HEK293 (cell line): ENCODE data around the gene SH3BGRL3.

Source experiments
- CTCF ChIA-PET: fragments of 350-600 bp; formaldehyde crosslinking; extraction: SDS; loops from one replicate; lab custom pipeline; 2021; ENCODE audit warnings: antibody characterized with exemption; lab: Yijun Ruan, JAX
- POLR2A ChIA-PET: fragments of 300-600 bp; formaldehyde crosslinking; extraction: SDS; loops from one replicate; lab custom pipeline; 2020; ENCODE audit warnings: antibody characterized with exemption, inconsistent platforms; lab: Yijun Ruan, JAX
- H3K27ac ChIP-seq: fragments of 200-500 bp; sonication (Bioruptor generic); 2 replicates; pipeline ENCODE4 v1.5.1; 2014; ENCODE audit warnings: low read depth, low read length, control low read depth, inconsistent platforms; ENCODE audit errors: extremely low read depth
- H3K36me3 ChIP-seq, 2 experiments: fragments of 200-500 bp in 1 of 2; sonication (Bioruptor generic) in 1 of 2; 1 replicate in 1 of 2; 2 replicates in 1 of 2; pipeline ENCODE4 v1.5.1; 2014 to 2017; ENCODE audit warnings: inconsistent platforms in 2 of 2, low read length in 2 of 2; ENCODE audit not compliant: control insufficient read depth in 2 of 2, insufficient read depth in 1 of 2
- H3K4me1 ChIP-seq: fragments of 200-500 bp; sonication (Bioruptor generic); 2 replicates; pipeline ENCODE4 v1.5.1; 2014; ENCODE audit warnings: mild to moderate bottlenecking, low read length, inconsistent platforms; ENCODE audit not compliant: control insufficient read depth, insufficient read depth
- H3K4me3 ChIP-seq: 2 replicates; pipeline ENCODE4 v1.5.1; 2011; ENCODE audit warnings: low read depth, mild to moderate bottlenecking, control low read depth, low read length, moderate library complexity
- H3K9me3 ChIP-seq: fragments of 200-500 bp; sonication (Bioruptor generic); 2 replicates; pipeline ENCODE4 v1.5.1; 2014; ENCODE audit warnings: low read depth, low read length, inconsistent platforms; ENCODE audit not compliant: control insufficient read depth, insufficient read depth
- EGR2 ChIP-seq: fragments of 450-650 bp; formaldehyde crosslinking; IDR thresholded peaks from 2 replicates; pipeline ENCODE4 v1.5.1; 2016; ENCODE audit warnings: low read depth, missing biosample characterization, missing genetic modification characterization
- GLI4 ChIP-seq: fragments of 450-650 bp; formaldehyde crosslinking; IDR thresholded peaks from 2 replicates; pipeline ENCODE4 v1.5.1; 2016; ENCODE audit warnings: missing biosample characterization, missing genetic modification characterization
- GLIS1 ChIP-seq: fragments of 450-650 bp; formaldehyde crosslinking; IDR thresholded peaks from 2 replicates; pipeline ENCODE4 v1.5.1; 2016; ENCODE audit warnings: missing biosample characterization, missing genetic modification characterization
- IKZF3 ChIP-seq: fragments of 450-650 bp; IDR thresholded peaks from 2 replicates; pipeline ENCODE4 v1.5.0; 2018; ENCODE audit warnings: missing biosample characterization, mild to moderate bottlenecking, missing genetic modification characterization, moderate library complexity
- KLF8 ChIP-seq: fragments of 450-650 bp; formaldehyde crosslinking; IDR thresholded peaks from 2 replicates; pipeline ENCODE4 v1.5.1; 2016; ENCODE audit warnings: missing biosample characterization, missing genetic modification characterization
- MEIS1 ChIP-seq: sonication (generic); formaldehyde crosslinking; IDR thresholded peaks from 2 replicates; pipeline ENCODE4 v1.8.1; 2022; ENCODE audit warnings: missing genetic modification reagents, mild to moderate bottlenecking, borderline replicate concordance
- MZF1 ChIP-seq: fragments of 450-650 bp; formaldehyde crosslinking; IDR thresholded peaks from 2 replicates; pipeline ENCODE4 v1.5.1; 2017; ENCODE audit warnings: missing biosample characterization, missing genetic modification characterization, borderline replicate concordance
- OSR2 ChIP-seq: fragments of 450-650 bp; formaldehyde crosslinking; IDR thresholded peaks from 2 replicates; pipeline ENCODE4 v1.5.1; 2016; ENCODE audit warnings: missing biosample characterization, missing genetic modification characterization
- RBAK ChIP-seq: fragments of 450-650 bp; formaldehyde crosslinking; IDR thresholded peaks from 2 replicates; pipeline ENCODE4 v1.5.1; 2016; ENCODE audit warnings: missing biosample characterization, missing genetic modification characterization
- SETDB1 ChIP-seq: IDR thresholded peaks from one replicate; pipeline ENCODE4 v1.6.1; 2017; ENCODE audit warnings: mild to moderate bottlenecking, low read length, moderate library complexity, mixed read lengths; ENCODE audit not compliant: insufficient read length
- ZBTB1 ChIP-seq: fragments of 450-650 bp; formaldehyde crosslinking; IDR thresholded peaks from 2 replicates; pipeline ENCODE4 v1.5.1; 2016; ENCODE audit warnings: missing biosample characterization, missing genetic modification characterization
- ZBTB21 ChIP-seq: fragments of 450-650 bp; formaldehyde crosslinking; IDR thresholded peaks from 2 replicates; pipeline ENCODE4 v1.5.1; 2017; ENCODE audit warnings: missing biosample characterization, missing genetic modification characterization
- ZFHX2 ChIP-seq: fragments of 450-650 bp; formaldehyde crosslinking; conservative IDR thresholded peaks from 2 replicates; pipeline ENCODE4 v1.5.1; 2016; ENCODE audit warnings: missing biosample characterization, missing genetic modification characterization
- ZNF121 ChIP-seq: fragments of 450-650 bp; formaldehyde crosslinking; IDR thresholded peaks from 2 replicates; pipeline ENCODE4 v1.5.1; 2016; ENCODE audit warnings: missing biosample characterization, missing genetic modification characterization
- ZNF140 ChIP-seq: fragments of 450-650 bp; formaldehyde crosslinking; IDR thresholded peaks from 2 replicates; pipeline ENCODE4 v1.5.1; 2016; ENCODE audit warnings: missing biosample characterization, missing genetic modification characterization
- ZNF175 ChIP-seq: fragments of 450-650 bp; formaldehyde crosslinking; IDR thresholded peaks from 2 replicates; pipeline ENCODE4 v1.5.1; 2016; ENCODE audit warnings: missing biosample characterization, missing genetic modification characterization
- ZNF24 ChIP-seq: fragments of 450-650 bp; formaldehyde crosslinking; IDR thresholded peaks from 2 replicates; pipeline ENCODE4 v1.5.1; 2016; ENCODE audit warnings: missing biosample characterization, missing genetic modification characterization
- ZNF274 ChIP-seq, 2 experiments: fragments of 200-500 bp in 1 of 2; fragments of 450-650 bp in 1 of 2; sonication (Bioruptor generic) in 1 of 2; formaldehyde crosslinking in 1 of 2; IDR thresholded peaks; 2 replicates each; pipeline versions ENCODE4 v1.5.1 to v1.6.1; 2014 to 2016; ENCODE audit warnings: borderline replicate concordance in 1 of 2, inconsistent platforms in 1 of 2, low read length in 1 of 2, missing biosample characterization in 1 of 2, missing genetic modification characterization in 1 of 2
- ZNF292 ChIP-seq: fragments of 450-650 bp; formaldehyde crosslinking; IDR thresholded peaks from 2 replicates; pipeline ENCODE4 v1.5.1; 2016; ENCODE audit warnings: low read depth, missing biosample characterization, missing genetic modification characterization, borderline replicate concordance
- ZNF354C ChIP-seq: fragments of 450-650 bp; formaldehyde crosslinking; IDR thresholded peaks from 2 replicates; pipeline ENCODE4 v1.5.1; 2016; ENCODE audit warnings: missing biosample characterization, missing genetic modification characterization, low read depth, borderline replicate concordance
- ZNF416 ChIP-seq: fragments of 450-650 bp; formaldehyde crosslinking; IDR thresholded peaks from 2 replicates; pipeline ENCODE4 v1.5.1; 2016; ENCODE audit warnings: missing biosample characterization, missing genetic modification characterization
- ZNF571 ChIP-seq: fragments of 450-650 bp; formaldehyde crosslinking; IDR thresholded peaks from 2 replicates; pipeline ENCODE4 v1.5.0; 2017; ENCODE audit warnings: missing biosample characterization, missing genetic modification characterization
- ZNF629 ChIP-seq: fragments of 450-650 bp; formaldehyde crosslinking; IDR thresholded peaks from 2 replicates; pipeline ENCODE4 v1.5.1; 2017; ENCODE audit warnings: missing biosample characterization, missing genetic modification characterization
- ZNF76 ChIP-seq: fragments of 450-650 bp; formaldehyde crosslinking; IDR thresholded peaks from 2 replicates; pipeline ENCODE4; 2016; ENCODE audit warnings: low read depth, missing biosample characterization, missing genetic modification characterization, borderline replicate concordance
- ZSCAN16 ChIP-seq: fragments of 450-650 bp; formaldehyde crosslinking; IDR thresholded peaks from 2 replicates; pipeline ENCODE4 v1.5.1; 2016; ENCODE audit warnings: missing biosample characterization, missing genetic modification characterization
- ZSCAN23 ChIP-seq: fragments of 450-650 bp; formaldehyde crosslinking; IDR thresholded peaks from 2 replicates; pipeline ENCODE4 v1.5.1; 2016; ENCODE audit warnings: missing biosample characterization, missing genetic modification characterization
- TF ChIP-seq, protein P1 (sequence below): fragments of 450-650 bp; formaldehyde crosslinking; IDR thresholded peaks from 2 replicates; pipeline ENCODE4 v1.5.1; 2016; ENCODE audit warnings: missing biosample characterization, missing genetic modification characterization
- TF ChIP-seq, protein P2 (sequence below): fragments of 450-650 bp; formaldehyde crosslinking; IDR thresholded peaks from 2 replicates; pipeline ENCODE4 v1.5.1; 2017; ENCODE audit warnings: missing biosample characterization, missing genetic modification characterization

The SH3BGRL3 gene

DNA sequence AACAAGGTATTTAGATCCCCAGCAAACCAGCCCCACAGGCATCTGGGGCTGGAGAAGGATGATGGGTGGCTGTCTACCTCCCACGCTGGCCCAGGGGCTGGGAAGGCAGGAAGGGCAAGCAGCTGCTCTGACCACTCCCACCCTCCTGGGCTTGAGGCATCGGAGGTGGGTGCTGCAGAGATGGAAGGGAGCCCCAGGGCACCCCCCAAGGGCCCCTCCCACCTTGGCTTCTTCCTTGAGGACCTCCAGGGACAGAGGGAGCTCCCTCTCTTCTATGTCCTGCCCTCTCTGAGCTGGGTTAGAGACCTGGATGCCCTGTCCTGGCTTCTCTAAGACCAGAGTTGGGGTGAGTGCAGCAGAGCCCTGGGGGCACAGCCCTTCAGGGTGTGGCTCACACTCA is 41.0 kb downstream of the SH3BGRL3 start:
- CTCF ChIA-PET, result interaction anchor here (0.6 to 11.1 kb wide), 24 partner anchors 9 to 1091 kb away, joined by 3 to 203 read pairs (median 5); partner anchors contain the start of genes CATSPER4, CEP85 and SH3BGRL3
- H3K4me1 ChIP-seq, result no peaks in the 10 kb centered on the region
- H3K27ac ChIP-seq, result no peak overlapping the region
- 0 out of 2 replicates have a peak, but pooled peaks have one; percentile 2 for TF ChIP-seq ZFHX2 (tag by site-specific recombination)
- TF ChIP-seq, protein P1, sequence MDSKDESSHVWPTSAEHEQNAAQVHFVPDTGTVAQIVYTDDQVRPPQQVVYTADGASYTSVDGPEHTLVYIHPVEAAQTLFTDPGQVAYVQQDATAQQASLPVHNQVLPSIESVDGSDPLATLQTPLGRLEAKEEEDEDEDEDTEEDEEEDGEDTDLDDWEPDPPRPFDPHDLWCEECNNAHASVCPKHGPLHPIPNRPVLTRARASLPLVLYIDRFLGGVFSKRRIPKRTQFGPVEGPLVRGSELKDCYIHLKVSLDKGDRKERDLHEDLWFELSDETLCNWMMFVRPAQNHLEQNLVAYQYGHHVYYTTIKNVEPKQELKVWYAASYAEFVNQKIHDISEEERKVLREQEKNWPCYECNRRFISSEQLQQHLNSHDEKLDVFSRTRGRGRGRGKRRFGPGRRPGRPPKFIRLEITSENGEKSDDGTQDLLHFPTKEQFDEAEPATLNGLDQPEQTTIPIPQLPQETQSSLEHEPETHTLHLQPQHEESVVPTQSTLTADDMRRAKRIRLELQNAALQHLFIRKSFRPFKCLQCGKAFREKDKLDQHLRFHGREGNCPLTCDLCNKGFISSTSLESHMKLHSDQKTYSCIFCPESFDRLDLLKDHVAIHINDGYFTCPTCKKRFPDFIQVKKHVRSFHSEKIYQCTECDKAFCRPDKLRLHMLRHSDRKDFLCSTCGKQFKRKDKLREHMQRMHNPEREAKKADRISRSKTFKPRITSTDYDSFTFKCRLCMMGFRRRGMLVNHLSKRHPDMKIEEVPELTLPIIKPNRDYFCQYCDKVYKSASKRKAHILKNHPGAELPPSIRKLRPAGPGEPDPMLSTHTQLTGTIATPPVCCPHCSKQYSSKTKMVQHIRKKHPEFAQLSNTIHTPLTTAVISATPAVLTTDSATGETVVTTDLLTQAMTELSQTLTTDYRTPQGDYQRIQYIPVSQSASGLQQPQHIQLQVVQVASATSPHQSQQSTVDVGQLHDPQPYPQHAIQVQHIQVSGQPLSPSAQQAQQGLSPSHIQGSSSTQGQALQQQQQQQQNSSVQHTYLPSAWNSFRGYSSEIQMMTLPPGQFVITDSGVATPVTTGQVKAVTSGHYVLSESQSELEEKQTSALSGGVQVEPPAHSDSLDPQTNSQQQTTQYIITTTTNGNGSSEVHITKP (tag by site-specific recombination), result no peak
- TF ChIP-seq EGR2 (tag by site-specific recombination), result 0 out of 2 replicates have a peak, but pooled peaks have one; percentile 14
- H3K9me3 ChIP-seq, result no peaks in the 10 kb centered on the region
- no peak overlapping the region for H3K4me3 ChIP-seq
- peaks cover 0 to 34% of the 10 kb centered on the region in 2 experiments; a peak in 2 of 3 replicates for H3K36me3 ChIP-seq
- POLR2A ChIA-PET, result interaction anchor here (2.5 to 3.0 kb wide), 2 partner anchors 36 to 41 kb away, joined by 6 to 10 read pairs; partner anchors contain the start of gene SH3BGRL3

DNA sequence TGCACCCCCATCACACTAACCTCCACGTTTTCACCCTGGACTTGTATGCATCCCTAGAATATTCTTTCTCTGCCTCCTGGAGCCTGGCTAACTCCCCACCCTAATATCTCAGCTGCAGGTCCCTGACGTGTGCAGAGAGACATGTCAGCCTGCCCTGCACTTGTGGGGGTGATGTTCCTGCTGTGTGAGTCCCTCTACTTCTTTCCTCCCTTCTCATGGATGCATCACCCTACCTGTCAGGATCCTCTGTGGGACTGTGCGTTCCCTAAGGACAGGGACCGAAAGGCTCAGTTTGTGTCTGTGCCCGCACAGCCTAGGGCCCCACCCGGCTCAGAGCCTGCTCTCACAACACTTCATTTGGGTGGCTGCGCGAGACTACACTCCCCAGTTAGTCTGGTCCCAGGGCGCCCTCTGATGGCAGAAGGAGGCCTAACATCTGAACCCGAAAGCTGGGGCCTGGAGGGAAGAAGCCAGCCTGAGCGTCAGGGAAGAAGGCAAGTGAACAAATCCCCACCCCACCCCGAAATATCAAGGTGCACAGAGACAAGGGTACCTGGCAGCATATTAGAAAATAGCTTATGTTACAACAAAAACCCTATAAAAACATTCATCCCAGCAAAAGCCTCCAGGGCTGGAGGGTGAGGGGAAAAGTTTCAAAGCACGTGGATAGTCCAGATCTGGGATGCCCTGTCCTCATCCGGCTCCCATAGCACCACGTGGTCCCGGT is 41.6 kb downstream of the SH3BGRL3 start:
- ChIA-PET POLR2A (interaction anchor here (0.6 to 3.0 kb wide), 3 partner anchors 14 to 42 kb away, joined by 3 to 10 read pairs (median 6); partner anchors contain the start of gene SH3BGRL3), CTCF (interaction anchor here (0.5 to 11.1 kb wide), 52 partner anchors 8 to 1734 kb away, joined by 3 to 203 read pairs (median 4); partner anchors contain the start of genes CATSPER4, CEP85, CRYBG2 and DHDDS)
- H3K27ac ChIP-seq, result no peak overlapping the region
- H3K4me3 ChIP-seq, result no peak overlapping the region
- H3K4me1 ChIP-seq, result no peaks in the 10 kb centered on the region
- no peaks in the 10 kb centered on the region for H3K9me3 ChIP-seq
- H3K36me3 ChIP-seq, result peaks cover 0 to 34% of the 10 kb centered on the region in 2 experiments; a peak in 2 of 3 replicates
- no peak for TF ChIP-seq OSR2 (tag by site-specific recombination)
- no peak for TF ChIP-seq ZNF292 (tag by site-specific recombination)
- TF ChIP-seq RBAK (tag by site-specific recombination), result no peak
- TF ChIP-seq ZNF629, result no peak
- 0 out of 2 replicates have a peak, but pooled peaks have one; percentile 15 for TF ChIP-seq KLF8
- no peak for TF ChIP-seq GLI4 (tag by site-specific recombination)
- TF ChIP-seq IKZF3 (tag by site-specific recombination), result no peak
- TF ChIP-seq, protein P2, sequence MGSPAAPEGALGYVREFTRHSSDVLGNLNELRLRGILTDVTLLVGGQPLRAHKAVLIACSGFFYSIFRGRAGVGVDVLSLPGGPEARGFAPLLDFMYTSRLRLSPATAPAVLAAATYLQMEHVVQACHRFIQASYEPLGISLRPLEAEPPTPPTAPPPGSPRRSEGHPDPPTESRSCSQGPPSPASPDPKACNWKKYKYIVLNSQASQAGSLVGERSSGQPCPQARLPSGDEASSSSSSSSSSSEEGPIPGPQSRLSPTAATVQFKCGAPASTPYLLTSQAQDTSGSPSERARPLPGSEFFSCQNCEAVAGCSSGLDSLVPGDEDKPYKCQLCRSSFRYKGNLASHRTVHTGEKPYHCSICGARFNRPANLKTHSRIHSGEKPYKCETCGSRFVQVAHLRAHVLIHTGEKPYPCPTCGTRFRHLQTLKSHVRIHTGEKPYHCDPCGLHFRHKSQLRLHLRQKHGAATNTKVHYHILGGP (tag by site-specific recombination), result no peak
- TF ChIP-seq ZNF121 (tag by site-specific recombination), result no peak
- TF ChIP-seq ZNF354C (tag by site-specific recombination), result no peak
- no peak for TF ChIP-seq ZSCAN23 (tag by site-specific recombination)
- no peak for TF ChIP-seq ZBTB1
- TF ChIP-seq ZNF175 (tag by site-specific recombination), result no peak
- no peak for TF ChIP-seq MZF1 (tag by site-specific recombination)
- no peak for TF ChIP-seq ZNF571
- no peak for TF ChIP-seq ZNF416 (tag by site-specific recombination)
- TF ChIP-seq ZNF274 (IDR thresholded peaks at IDR 0.05; ENCODE audit: low read length), result no peak
- no peak for TF ChIP-seq ZNF274 (tag by site-specific recombination; IDR thresholded peaks at IDR 0.05; ENCODE audit: borderline replicate concordance)
- 0 out of 2 replicates have a peak, but pooled peaks have one; percentile 12 for TF ChIP-seq GLIS1
- TF ChIP-seq ZNF76 (tag by site-specific recombination), result no peak
- TF ChIP-seq ZNF140 (tag by site-specific recombination), result no peak
- TF ChIP-seq SETDB1, result no peak
- TF ChIP-seq MEIS1 (CRISPR knock-in tag), result no peak
- TF ChIP-seq ZBTB21 (tag by site-specific recombination), result no peak
- no peak for TF ChIP-seq ZNF24 (tag by site-specific recombination)
- TF ChIP-seq ZSCAN16 (tag by site-specific recombination), result 0 out of 2 replicates have a peak, but pooled peaks have one; percentile 54
